ENCODE data around the gene DSG1. TPM values are rescaled to one million over a fixed set of nuclear protein-coding genes. Genes with fewer than 3 reads are reported as not detected.

DSG1 gene
- polyA plus RNA-seq, 1 donor from 2014 or later = not detected

GRCh38 chr18:31274931-31275330 lies 43.0 kb upstream of the DSG1 start (continued):
- TF ChIP-seq REST (IDR thresholded peaks at IDR 0.05; ENCODE audit: borderline replicate concordance) (no peak), TAF1 (IDR thresholded peaks at IDR 0.05; ENCODE audit: low read depth) (no peak), EZH2 (IDR thresholded peaks at IDR 0.05; ENCODE audit: borderline replicate concordance, insufficient read depth, low read length, poor library complexity, severe bottlenecking) (no peak)

- Histone ChIP-seq H3K9ac (ENCODE audit: low read length) (no peak overlapping the region), H3K27ac (ENCODE audit: low read length) (no peak overlapping the region), H3K36me3 (ENCODE audit: insufficient read depth, low read length) (no peaks in the 10 kb centered on the region)
These were observed 42.1 kb upstream of the DSG1 start for GRCh38 chr18:31275722-31276463.

More at GRCh38 chr18:31275722-31276463, 42.1 kb upstream of the DSG1 start:
- Histone ChIP-seq H3K27me3 (ENCODE audit: insufficient read depth, low read depth, low read length) (no peaks in the 10 kb centered on the region), H2AFZ (ENCODE audit: low read depth, low read length) (no peak overlapping the region), H3K4me3 (ENCODE audit: low read length) (no peak overlapping the region), H3K79me2 (replicated peaks; ENCODE audit: insufficient read depth, low read length) (no peaks in the 10 kb centered on the region), H3F3A (ENCODE audit: insufficient read depth, low read length, poor library complexity, severe bottlenecking) (no peaks in the 10 kb centered on the region), H3K9me3 (ENCODE audit: low read length) (no peaks in the 10 kb centered on the region), H3K4me2 (ENCODE audit: low read length) (no peak overlapping the region), H4K20me1 (ENCODE audit: insufficient read depth) (no peaks in the 10 kb centered on the region), H3K9me2 (ENCODE audit: insufficient read depth, low read length) (no peaks in the 10 kb centered on the region)
- TF ChIP-seq POLR2AphosphoS5 (IDR thresholded peaks at IDR 0.05) (no peak), EZH2 (IDR thresholded peaks at IDR 0.05; ENCODE audit: borderline replicate concordance, insufficient read depth, low read length, poor library complexity, severe bottlenecking) (no peak), REST (IDR thresholded peaks at IDR 0.05; ENCODE audit: borderline replicate concordance) (no peak), TAF1 (IDR thresholded peaks at IDR 0.05; ENCODE audit: low read depth) (no peak), RAD21 (conservative IDR thresholded peaks at IDR 0.05) (no peak), CTCF (IDR thresholded peaks at IDR 0.05; ENCODE audit: poor library complexity, severe bottlenecking) (no peak), SMC3 (conservative IDR thresholded peaks at IDR 0.05; ENCODE audit: poor library complexity) (no peak), MXI1 (conservative IDR thresholded peaks at IDR 0.05; ENCODE audit: poor library complexity, severe bottlenecking) (no peak)
